IMR-90 (cell line): Measurements from ENCODE around the gene SEPTIN8. TPM values are rescaled to one million over a fixed set of nuclear protein-coding genes. Genes with fewer than 3 reads are reported as not detected.

Experiments used
- ATAC-seq: fragments of 200-7000 bp; cut with Tn5 transposase; 2 replicates; pipeline ENCODE4 v1.9.1; 2020; ENCODE audit warnings: low read depth, mild to moderate bottlenecking, moderate library complexity
- BruUV-seq: library from RNA; stranded (reverse); fragments of 400-500 nt; replicated peaks from 2 replicates; lab custom pipeline; 2021; lab: Mats Ljungman, UMichigan
- CTCF ChIA-PET: fragments of 300-600 bp; formaldehyde crosslinking; extraction: SDS; loops from one replicate; lab custom pipeline; 2021; ENCODE audit warnings: antibody characterized with exemption; lab: Yijun Ruan, JAX
- POLR2A ChIA-PET: fragments of 300-600 bp; sonication (Branson Sonifier 250); formaldehyde crosslinking; loops from one replicate; lab custom pipeline; 2022; ENCODE audit warnings: antibody characterized with exemption; ENCODE audit not compliant: unreplicated experiment; lab: Charles Lee
- DNase-seq: peaks from one replicate; pipeline ENCODE4 v3.0.0; 2013
- H2AFZ ChIP-seq: replicated peaks from 2 replicates; pipeline ENCODE3; 2013; ENCODE audit warnings: low read length, mild to moderate bottlenecking; ENCODE audit not compliant: poor library complexity
- H2AK5ac ChIP-seq: 2 replicates; pipeline ENCODE4 v1.6.1; 2013; ENCODE audit warnings: low read depth, low read length, inconsistent platforms
- H2AK9ac ChIP-seq: replicated peaks from 2 replicates; pipeline ENCODE3; 2013; ENCODE audit warnings: mild to moderate bottlenecking, low read depth, low read length, moderate library complexity; ENCODE audit not compliant: poor library complexity
- H2BK120ac ChIP-seq: 2 replicates; pipeline ENCODE4 v1.6.1; 2013; ENCODE audit warnings: low read depth, low read length, inconsistent platforms
- H2BK15ac ChIP-seq: 3 replicates; pipeline ENCODE4 v1.6.1; 2013; ENCODE audit warnings: low read depth, low read length, inconsistent platforms
- H2BK20ac ChIP-seq: 2 replicates; pipeline ENCODE4 v1.6.1; 2013; ENCODE audit warnings: low read depth, mild to moderate bottlenecking, inconsistent platforms, low read length, moderate library complexity
- H2BK5ac ChIP-seq: 2 replicates; pipeline ENCODE4 v1.6.1; 2013; ENCODE audit warnings: mild to moderate bottlenecking, low read depth, low read length, inconsistent platforms; ENCODE audit not compliant: poor library complexity, severe bottlenecking
- H3K14ac ChIP-seq: replicated peaks from 2 replicates; pipeline ENCODE4 v1.6.1; 2013; ENCODE audit warnings: low read depth, low read length, inconsistent platforms
- H3K18ac ChIP-seq: 2 replicates; pipeline ENCODE4 v1.6.1; 2013; ENCODE audit warnings: low read depth, low read length, control low read depth
- H3K23ac ChIP-seq: 2 replicates; pipeline ENCODE4 v1.6.1; 2013; ENCODE audit warnings: low read depth, low read length, inconsistent platforms
- H3K27ac ChIP-seq: 2 replicates; pipeline ENCODE4 v1.5.1; 2013; ENCODE audit warnings: mild to moderate bottlenecking, control low read depth, low read length; ENCODE audit not compliant: insufficient read depth
- H3K27me3 ChIP-seq: 2 replicates; pipeline ENCODE4 v1.6.1; 2013; ENCODE audit warnings: low read length; ENCODE audit not compliant: control insufficient read depth, insufficient read depth
- H3K36me3 ChIP-seq: 2 replicates; pipeline ENCODE4 v1.6.1; 2013; ENCODE audit warnings: low read length, mixed read lengths; ENCODE audit not compliant: control insufficient read depth, insufficient read depth
- H3K4ac ChIP-seq: 2 replicates; pipeline ENCODE4 v1.6.1; 2013; ENCODE audit warnings: low read depth, low read length, inconsistent platforms
- H3K4me1 ChIP-seq: 2 replicates; pipeline ENCODE4 v1.6.1; 2013; ENCODE audit warnings: low read length, mixed read lengths; ENCODE audit not compliant: control insufficient read depth, insufficient read depth
- H3K4me2 ChIP-seq: 2 replicates; pipeline ENCODE4 v1.6.1; 2013; ENCODE audit warnings: low read depth, mild to moderate bottlenecking, control low read depth, low read length, moderate library complexity
- H3K4me3 ChIP-seq: 2 replicates; pipeline ENCODE4 v1.5.1; 2013; ENCODE audit warnings: low read depth, mild to moderate bottlenecking, control low read depth, low read length, moderate library complexity; ENCODE audit not compliant: insufficient read depth
- H3K56ac ChIP-seq: 2 replicates; pipeline ENCODE4 v1.6.1; 2013; ENCODE audit warnings: low read length, inconsistent platforms; ENCODE audit not compliant: insufficient read depth; ENCODE audit errors: extremely low read depth
- H3K79me1 ChIP-seq, 2 experiments: 2 replicates each; pipeline ENCODE4 v1.6.1; 2013; ENCODE audit warnings: low read length in 2 of 2, inconsistent platforms in 1 of 2, low read depth in 1 of 2
- H3K9ac ChIP-seq: 2 replicates; pipeline ENCODE4 v1.6.1; 2013; ENCODE audit warnings: low read depth, low read length, control low read depth
- H3K9me1 ChIP-seq: 2 replicates; pipeline ENCODE4 v1.6.1; 2013; ENCODE audit warnings: low read length, inconsistent platforms; ENCODE audit not compliant: insufficient read depth
- H3K9me3 ChIP-seq: 2 replicates; pipeline ENCODE4 v1.6.1; 2013; ENCODE audit warnings: low read length; ENCODE audit not compliant: control insufficient read depth, insufficient read depth
- H4K20me1 ChIP-seq: 2 replicates; pipeline ENCODE4 v1.6.1; 2013; ENCODE audit warnings: low read length, inconsistent platforms; ENCODE audit not compliant: insufficient read depth
- H4K5ac ChIP-seq: 2 replicates; pipeline ENCODE4 v1.6.1; 2013; ENCODE audit warnings: mild to moderate bottlenecking, low read depth, low read length, control low read depth
- H4K8ac ChIP-seq, 2 experiments: 2 replicates each; pipeline ENCODE4 v1.6.1; 2013; ENCODE audit warnings: low read depth in 2 of 2, low read length in 2 of 2, control low read depth in 1 of 2, inconsistent platforms in 1 of 2
- H4K91ac ChIP-seq: 2 replicates; pipeline ENCODE4 v1.6.1; 2013; ENCODE audit warnings: low read depth, low read length, inconsistent platforms; ENCODE audit not compliant: insufficient read depth
- BHLHE40 ChIP-seq: fragments of 150-350 bp; IDR thresholded peaks from 2 replicates; pipeline ENCODE4 v1.6.1; 2016; ENCODE audit warnings: mild to moderate bottlenecking, low read depth, low read length
- CHD1 ChIP-seq: IDR thresholded peaks from 2 replicates; pipeline ENCODE4 v1.6.1; 2012; ENCODE audit warnings: low read depth, low read length, improper control_type of control experiment
- FOS ChIP-seq: fragments of 150-350 bp; IDR thresholded peaks from 2 replicates; pipeline ENCODE4 v1.6.1; 2016; ENCODE audit warnings: low read depth, low read length
- WGBS, 2 experiments: methylation state at CpG; one replicate each; pipeline versions ENCODE4 v1.1.5 to v1.1.7; 2013; ENCODE audit warnings: missing lambda C conversion rate in 2 of 2; ENCODE audit not compliant: insufficient read length in 1 of 2; ENCODE audit errors: extremely low coverage in 2 of 2; 5-methylcytosine and 5-hydroxymethylcytosine counted together
- dilution Hi-C: fragments of 300-500 bp; cut with HindIII; formaldehyde crosslinking; loops from one replicate; pipeline ENCODE4 v1.14.3; 2018; ENCODE audit warnings: low sequenced_read_pairs; ENCODE audit not compliant: unreplicated experiment
- in situ Hi-C: fragments of 300-500 bp; cut with MboI; formaldehyde crosslinking; loops from 3 replicates; pipeline ENCODE4 v1.14.3; 2019; ENCODE audit warnings: low sequenced_read_pairs, inconsistent platforms, mixed read lengths
- intact Hi-C: fragments of 100-400 bp; cut with micrococcal nuclease; formaldehyde crosslinking; loops from 2 replicates; pipeline ENCODE4 v1.10.0; 2022
- polyA plus RNA-seq, 3 experiments: library from polyadenylated mRNA; depleted of rRNA; stranded (reverse); fragments of >200 nt; gene quantifications; 2 replicates each; pipeline ENCODE4 v1.2.3, GENCODE V29; 2012; ENCODE audit warnings: low replicate concordance in 1 of 3
- total RNA-seq: library from RNA; depleted of rRNA; stranded (reverse); fragments of >200 nt; gene quantifications from 2 replicates; pipeline ENCODE4 v1.2.3, GENCODE V29; 2012

The SEPTIN8 gene
- total and polyA plus RNA-seq, 2 of the 4 experiments (the other 2 are of a cell fraction): 56.2 to 67.2 TPM

GRCh38 chr5:132782101-132782500 is 5.1 kb upstream of the SEPTIN8 start:
- TF ChIP-seq BHLHE40: peak; percentile 70
- TF ChIP-seq CHD1: no peak
- TF ChIP-seq FOS: peak; percentile 58
- Histone ChIP-seq H3K27ac (peak overlapping the region; percentile 62; the same call in 1 of the 2 replicates), H3K9ac (peak overlapping the region; percentile 7; the same call in 1 of the 2 replicates), H2AFZ (peak overlapping the region; percentile 85), H3K4me1 (peaks cover 15% of the 10 kb centered on the region), H3K18ac (peak overlapping the region; percentile 74), H2BK15ac (peak overlapping the region; percentile 96), H3K56ac (peak overlapping the region; percentile 40; the same call in 1 of the 2 replicates), H4K20me1 (no peaks in the 10 kb centered on the region), H3K9me1 (peaks cover 9% of the 10 kb centered on the region), H2AK5ac (peak overlapping the region; percentile 73), H3K36me3 (no peaks in the 10 kb centered on the region), H3K4me3 (no peak overlapping the region), H4K5ac (peak overlapping the region; percentile 95), H3K9me3 (no peaks in the 10 kb centered on the region), H2BK120ac (peak overlapping the region; percentile 85), H4K8ac (peak overlapping the region; percentile 89 to 93), H3K27me3 (no peaks in the 10 kb centered on the region), H2AK9ac (peak overlapping the region; percentile 20), H3K79me1 (peaks cover 0 to 10% of the 10 kb centered on the region in 2 experiments; a peak in 2 of 4 replicates), H3K23ac (peak overlapping the region; percentile 72), H3K4me2 (peak overlapping the region; percentile 40; the same call in 1 of the 2 replicates), H4K91ac (peak overlapping the region; percentile 90), H2BK5ac (peak overlapping the region; percentile 54), H3K4ac (peak overlapping the region; percentile 69), H2BK20ac (peak overlapping the region; percentile 70), H3K14ac (peak overlapping the region; percentile 82)
- ChIA-PET POLR2A (interaction anchor here (1.4 kb wide), 1 partner anchor 85 kb away, joined by 4 read pairs; the partner anchor contains the start of genes GDF9 and UQCRQ), CTCF (no interaction called here)
- dilution Hi-C loops (no loop called here), intact Hi-C loops (no loop called here), in situ Hi-C loops (no loop called here)
- DNase-seq: peak; percentile 74
- BruUV-seq: no TSS peak
- no CpG with 5 or more reads among the region's 4 CpGs for WGBS, 2 experiments
- peak; percentile 60 for ATAC-seq
